Measurements from ENCODE around the gene DPH7. TPM values are rescaled to one million over a fixed set of nuclear protein-coding genes. Genes with fewer than 3 reads are reported as not detected.

DPH7 gene
- total RNA-seq, 1 donor from 2014 or later: 39.5 TPM

GRCh38 chr9:137509198-137509597 lies 69.5 kb downstream of the DPH7 start:
- Mint-ChIP-seq H3K9me3 (ENCODE audit: unreplicated experiment) (peaks cover 3% of the 10 kb centered on the region), H3K27ac (ENCODE audit: unreplicated experiment) (no peak overlapping the region), H3K27me3 (ENCODE audit: unreplicated experiment) (no peaks in the 10 kb centered on the region), H3K4me3 (ENCODE audit: unreplicated experiment) (no peak overlapping the region), H3K4me1 (ENCODE audit: unreplicated experiment) (peaks cover 4% of the 10 kb centered on the region), H3K36me3 (ENCODE audit: unreplicated experiment) (peaks cover 9% of the 10 kb centered on the region)
- TF ChIP-seq CTCF (IDR thresholded peaks at IDR 0.05): no peak
- no peak for DNase-seq (ENCODE audit: extremely low spot score, unreplicated experiment)

DNA sequence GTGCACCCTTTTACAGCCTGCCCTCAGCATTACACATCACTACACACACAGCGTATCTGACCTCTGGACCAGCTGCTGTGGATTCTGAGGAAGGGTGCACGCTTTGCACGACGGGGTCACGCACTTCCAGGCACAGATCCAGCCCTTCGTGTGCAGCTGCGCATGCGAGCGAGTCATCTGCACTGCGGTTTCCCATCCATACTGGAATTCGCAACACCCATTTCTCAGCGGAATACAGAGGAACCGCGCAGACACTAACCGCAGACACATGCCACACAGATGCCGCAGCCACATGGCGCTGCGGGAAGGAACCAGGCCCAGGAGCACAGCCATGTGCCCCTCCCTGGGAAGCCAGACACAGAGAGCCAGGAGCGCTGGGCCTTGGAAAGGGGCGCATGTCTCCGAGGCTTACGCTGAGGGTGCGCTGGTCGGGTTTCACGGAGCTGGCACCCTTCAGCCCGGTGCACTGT lies 72.0 kb downstream of the DPH7 start:
- H3K9me3 Mint-ChIP-seq (ENCODE audit: unreplicated experiment): peaks cover 3% of the 10 kb centered on the region
- DNase-seq (ENCODE audit: extremely low spot score, unreplicated experiment): no peak
- TF ChIP-seq CTCF (IDR thresholded peaks at IDR 0.05): no peak
- H3K27ac Mint-ChIP-seq (ENCODE audit: unreplicated experiment): no peak overlapping the region
- no peak overlapping the region for H3K4me3 Mint-ChIP-seq (ENCODE audit: unreplicated experiment)
- no peaks in the 10 kb centered on the region for H3K27me3 Mint-ChIP-seq (ENCODE audit: unreplicated experiment)
- peaks cover 7% of the 10 kb centered on the region for H3K4me1 Mint-ChIP-seq (ENCODE audit: unreplicated experiment)
- H3K36me3 Mint-ChIP-seq (ENCODE audit: unreplicated experiment): peaks cover 14% of the 10 kb centered on the region

DNA sequence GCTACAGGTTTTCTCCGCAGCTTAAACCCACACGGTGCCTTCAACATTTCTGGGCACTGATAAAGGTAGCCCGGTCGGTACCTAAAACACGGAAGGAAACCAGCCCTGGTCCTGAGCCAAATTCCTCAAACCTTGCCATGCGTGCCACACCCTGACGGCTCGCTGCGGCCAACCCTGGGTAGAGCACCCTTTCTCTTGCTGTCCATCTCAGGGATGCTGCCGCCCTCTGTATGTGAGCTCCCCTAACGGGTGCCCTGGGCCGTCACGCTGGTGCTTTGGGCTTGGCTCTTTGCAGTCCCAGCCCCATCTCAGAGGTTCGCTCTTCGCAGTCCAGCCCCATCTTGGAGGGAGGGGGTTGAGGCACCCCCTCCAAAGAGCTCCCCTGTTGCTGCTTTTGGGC lies 72.5 kb downstream of the DPH7 start:
- H3K9me3 Mint-ChIP-seq (ENCODE audit: unreplicated experiment): peaks cover 3% of the 10 kb centered on the region
- H3K27me3 Mint-ChIP-seq (ENCODE audit: unreplicated experiment): no peaks in the 10 kb centered on the region
- H3K36me3 Mint-ChIP-seq (ENCODE audit: unreplicated experiment): peaks cover 16% of the 10 kb centered on the region
- no peak for TF ChIP-seq CTCF (IDR thresholded peaks at IDR 0.05)
- H3K4me3 Mint-ChIP-seq (ENCODE audit: unreplicated experiment): no peak overlapping the region
- DNase-seq (ENCODE audit: extremely low spot score, unreplicated experiment): no peak
- H3K27ac Mint-ChIP-seq (ENCODE audit: unreplicated experiment): no peak overlapping the region
- peaks cover 9% of the 10 kb centered on the region for H3K4me1 Mint-ChIP-seq (ENCODE audit: unreplicated experiment)

DNA sequence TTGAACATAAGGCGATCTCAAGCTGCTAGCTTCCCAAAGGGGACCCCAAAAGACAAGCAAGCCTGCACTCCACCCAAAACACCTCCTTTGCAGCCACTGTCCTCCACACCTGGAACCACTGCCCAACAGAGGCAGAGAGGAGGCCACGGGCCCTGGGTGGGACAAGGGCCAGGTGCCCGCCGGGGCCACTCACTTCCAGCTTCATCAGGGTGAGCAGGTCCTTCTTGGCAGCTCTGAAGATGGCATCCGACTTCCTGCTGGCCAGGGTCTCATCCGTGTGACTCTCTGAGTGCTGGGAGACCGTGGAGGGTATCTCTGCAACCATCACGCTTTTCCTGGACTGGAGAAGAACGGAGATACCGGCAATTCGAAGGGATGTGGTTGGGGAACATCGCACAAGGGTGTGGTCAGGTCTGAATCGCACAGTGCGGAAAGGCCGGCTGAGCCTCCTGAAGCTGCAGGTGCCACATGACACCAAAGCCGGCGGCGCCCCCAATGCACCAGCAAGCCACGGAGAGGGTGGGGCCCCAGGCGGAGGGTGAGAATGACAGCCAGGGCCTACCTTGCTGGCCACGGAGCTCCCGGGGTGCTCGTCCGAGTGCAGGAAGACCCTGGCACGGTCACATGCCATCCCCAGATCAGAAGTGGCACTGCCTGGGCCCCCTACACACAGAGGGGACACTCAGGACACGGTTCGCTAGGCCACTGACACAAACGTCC lies 73.1 kb downstream of the DPH7 start:
- Mint-ChIP-seq H3K27me3 (ENCODE audit: unreplicated experiment) (no peaks in the 10 kb centered on the region), H3K4me1 (ENCODE audit: unreplicated experiment) (peaks cover 9% of the 10 kb centered on the region), H3K9me3 (ENCODE audit: unreplicated experiment) (peaks cover 3% of the 10 kb centered on the region), H3K4me3 (ENCODE audit: unreplicated experiment) (no peak overlapping the region), H3K36me3 (ENCODE audit: unreplicated experiment) (peaks cover 16% of the 10 kb centered on the region), H3K27ac (ENCODE audit: unreplicated experiment) (no peak overlapping the region)
- DNase-seq (ENCODE audit: extremely low spot score, unreplicated experiment): no peak
- no peak for TF ChIP-seq CTCF (IDR thresholded peaks at IDR 0.05)

Other genes with a start within 250 kb of the DPH7 start
- 20.0 and 21.5 TPM in 2 replicates for gene EXD3, start 155.8 kb downstream of the DPH7 start, total RNA-seq
- gene NOXA1, start 155.5 kb downstream of the DPH7 start, total RNA-seq: 1.0 and 1.5 TPM in 2 replicates
- 0.16 and 0.24 TPM in 2 replicates for gene ENTPD8, start 137.6 kb downstream of the DPH7 start, total RNA-seq
- gene NSMF, start 119.6 kb downstream of the DPH7 start, total RNA-seq: 93.1 and 103 TPM in 2 replicates
- 7.1 and 7.2 TPM in 2 replicates for gene PNPLA7, start 28.5 kb downstream of the DPH7 start, total RNA-seq
- gene MRPL41, start 27.0 kb downstream of the DPH7 start, total RNA-seq: 51.9 and 53.8 TPM in 2 replicates
- gene ZMYND19, start 11.6 kb upstream of the DPH7 start, total RNA-seq: 30.3 and 31.4 TPM in 2 replicates
- gene ARRDC1, start 26.8 kb upstream of the DPH7 start, total RNA-seq: 28.7 and 30.2 TPM in 2 replicates
- gene EHMT1, start 40.1 kb upstream of the DPH7 start, total RNA-seq: 88.6 and 93.3 TPM in 2 replicates

All from osteocyte (in vitro differentiated cells).